Endothelial cell of umbilical vein (primary cell): ENCODE measurements around the gene SMG5. TPM values are rescaled to one million over a fixed set of nuclear protein-coding genes. Genes with fewer than 3 reads are reported as not detected.

ENCODE experiments used
- BruUV-seq: library from RNA; stranded (reverse); fragments of 400-500 nt; replicated peaks from 2 replicates; lab custom pipeline; 2021; lab: Mats Ljungman, UMichigan
- CTCF ChIA-PET: fragments of 300-600, 350-600 bp; sonication (Branson Sonifier 250); formaldehyde crosslinking; loops from one replicate; lab custom pipeline; 2021; ENCODE audit warnings: antibody characterized with exemption, inconsistent platforms; lab: Charles Lee
- POLR2A ChIA-PET: fragments of 300-600, 350-600 bp; sonication (Branson Sonifier 250); formaldehyde crosslinking; loops from one replicate; lab custom pipeline; 2021; ENCODE audit warnings: antibody characterized with exemption, inconsistent platforms; lab: Charles Lee
- DNase-seq: peaks from one replicate; pipeline ENCODE4 v3.0.0-alpha.2; 2011; ENCODE audit warnings: low read depth, low spot score
- FAIRE-seq: peaks from 2 replicates; lab custom pipeline; 2011; peaks lifted over from hg19 to GRCh38; lab: Jason Lieb, UNC
- H2AFZ ChIP-seq: 2 replicates; pipeline ENCODE4 v1.6.0; 2012; ENCODE audit warnings: low read depth, low read length, control low read depth, inconsistent platforms
- H3K27ac ChIP-seq: 2 replicates; pipeline ENCODE4 v1.5.1; 2011; ENCODE audit warnings: low read depth, mild to moderate bottlenecking, control low read depth, low read length, moderate library complexity; ENCODE audit not compliant: insufficient read depth
- H3K27me3 ChIP-seq, 2 experiments: 2 replicates each; pipeline versions ENCODE4 v1.6.0 to v1.6.1; 2011; ENCODE audit warnings: low read length in 2 of 2, mixed read lengths in 1 of 2; ENCODE audit not compliant: control insufficient read depth in 2 of 2, insufficient read depth in 2 of 2
- H3K36me3 ChIP-seq, 2 experiments: 2 replicates in 1 of 2; 3 replicates in 1 of 2; pipeline ENCODE4 v1.5.1; 2011; ENCODE audit warnings: low read length in 2 of 2, mild to moderate bottlenecking in 1 of 2, moderate library complexity in 1 of 2; ENCODE audit not compliant: control insufficient read depth in 2 of 2, insufficient read depth in 2 of 2; ENCODE audit errors: extremely low read depth in 1 of 2
- H3K4me1 ChIP-seq: 3 replicates; pipeline ENCODE4 v1.5.1; 2011; ENCODE audit warnings: mild to moderate bottlenecking, low read length; ENCODE audit not compliant: control insufficient read depth, insufficient read depth; ENCODE audit errors: extremely low read depth
- H3K4me2 ChIP-seq: 2 replicates; pipeline ENCODE4 v1.6.1; 2011; ENCODE audit warnings: low read length, control low read depth, mixed read lengths; ENCODE audit not compliant: insufficient read depth
- H3K4me3 ChIP-seq, 3 experiments: fragments of 200-600 bp in 1 of 3; sonication (generic), shearing (Covaris generic) in 1 of 3; replicated peaks in 1 of 3; 2 replicates each; pipeline ENCODE4 v1.5.1; 2011 to 2016; ENCODE audit warnings: control low read depth in 3 of 3, low read length in 3 of 3, mild to moderate bottlenecking in 2 of 3, inconsistent platforms in 1 of 3, low read depth in 1 of 3, moderate library complexity in 1 of 3; ENCODE audit not compliant: insufficient read depth in 1 of 3
- H3K79me2 ChIP-seq: 2 replicates; pipeline ENCODE4 v1.6.0; 2012; ENCODE audit warnings: low read length, inconsistent platforms; ENCODE audit not compliant: control insufficient read depth, insufficient read depth
- H3K9ac ChIP-seq: replicated peaks from 2 replicates; pipeline ENCODE3; 2011; ENCODE audit warnings: low read length, control low read depth; ENCODE audit not compliant: insufficient read depth; ENCODE audit errors: extremely low read depth
- H3K9me1 ChIP-seq: replicated peaks from 3 replicates; pipeline ENCODE4 v1.6.0; 2011; ENCODE audit warnings: mild to moderate bottlenecking, low read length; ENCODE audit not compliant: control insufficient read depth, insufficient read depth; ENCODE audit errors: extremely low read depth
- H3K9me3 ChIP-seq: replicated peaks from 2 replicates; pipeline ENCODE4 v1.5.1; 2012; ENCODE audit warnings: low read length, inconsistent platforms; ENCODE audit not compliant: control insufficient read depth, insufficient read depth
- H4K20me1 ChIP-seq: replicated peaks from 2 replicates; pipeline ENCODE3; 2011; ENCODE audit warnings: mild to moderate bottlenecking, low read length; ENCODE audit not compliant: control insufficient read depth, insufficient read depth; ENCODE audit errors: extremely low read depth
- EZH2 ChIP-seq: IDR thresholded peaks from 2 replicates; pipeline ENCODE4 v1.6.1; 2012; ENCODE audit warnings: borderline replicate concordance, low read depth, mild to moderate bottlenecking, moderate library complexity, low read length, inconsistent platforms; ENCODE audit not compliant: severe bottlenecking
- FOS ChIP-seq: IDR thresholded peaks from 2 replicates; pipeline ENCODE4 v1.6.1; 2011; ENCODE audit warnings: mild to moderate bottlenecking, low read length, moderate library complexity, borderline replicate concordance; ENCODE audit not compliant: insufficient read depth
- GATA2 ChIP-seq: IDR thresholded peaks from 2 replicates; pipeline ENCODE4 v1.7.0; 2011; ENCODE audit warnings: low read depth, mild to moderate bottlenecking, moderate library complexity, mixed read lengths, low read length; ENCODE audit not compliant: insufficient read length, insufficient read depth
- JUN ChIP-seq: IDR thresholded peaks from 2 replicates; pipeline ENCODE4 v1.6.1; 2011; ENCODE audit warnings: borderline replicate concordance, low read depth; ENCODE audit not compliant: insufficient read length, insufficient read depth
- MAX ChIP-seq: IDR thresholded peaks from 2 replicates; pipeline ENCODE4 v1.6.1; 2011; ENCODE audit not compliant: insufficient read depth, insufficient read length
- MYC ChIP-seq: IDR thresholded peaks from one replicate; pipeline ENCODE4 v1.6.1; 2011; ENCODE audit warnings: mild to moderate bottlenecking, low read depth, low read length
- POLR2A ChIP-seq: IDR thresholded peaks from 2 replicates; pipeline ENCODE4 v1.6.1; 2012; ENCODE audit warnings: low read depth, mild to moderate bottlenecking, control low read depth, low read length
- POLR2AphosphoS5 ChIP-seq: IDR thresholded peaks from 2 replicates; pipeline ENCODE4 v1.6.1; 2012; ENCODE audit warnings: low read depth, mild to moderate bottlenecking, control low read depth, low read length, moderate library complexity; ENCODE audit not compliant: insufficient read depth
- dilution Hi-C: fragments of 300-500 bp; cut with MboI; formaldehyde crosslinking; loops from one replicate; pipeline ENCODE4 v1.15.0; 2019; ENCODE audit warnings: low sequenced_read_pairs; ENCODE audit not compliant: extremely low pct_ligation_motif_present
- intact Hi-C: fragments of 100-400 bp; cut with micrococcal nuclease; formaldehyde crosslinking; loops from one replicate; pipeline ENCODE4 v1.10.0; 2022
- polyA plus RNA-seq, 4 experiments: library from polyadenylated mRNA; depleted of rRNA in 3 of 4; stranded (reverse) in 3 of 4; unstranded in 1 of 4; fragments of >200 nt; gene quantifications; 2 replicates each; pipeline versions ENCODE4 v1.2.1 to v1.2.3, GENCODE V29; 2011 to 2012; ENCODE audit warnings: missing spikeins in 1 of 4
- total RNA-seq: library from RNA; stranded (reverse); gene quantifications from 2 replicates; pipeline ENCODE4 v1.2.3, GENCODE V29; 2021
- TF ChIP-seq, protein P1 (sequence below), 2 donors: IDR thresholded peaks; 1 replicate in 1 of 2; 2 replicates in 1 of 2; pipeline ENCODE4 v1.5.1; 2011; ENCODE audit warnings: low read length in 2 of 2, mild to moderate bottlenecking in 2 of 2, moderate library complexity in 2 of 2, control low read depth in 1 of 2, inconsistent platforms in 1 of 2, low read depth in 1 of 2; ENCODE audit not compliant: insufficient read depth in 1 of 2; ENCODE audit errors: extremely low read depth in 1 of 2

SMG5 gene
- total and polyA plus RNA-seq, 2 donors (not counting 3 experiments of a cell fraction or from before 2014, with no cell fraction given): 37.4 to 82.6 TPM

GRCh38 chr1:156257711-156258110, 24.9 kb downstream of the SMG5 start:
- Histone ChIP-seq H3K4me1 (no peaks in the 10 kb centered on the region), H2AFZ (no peak overlapping the region), H3K79me2 (no peaks in the 10 kb centered on the region), H3K4me2 (no peak overlapping the region), H4K20me1 (no peaks in the 10 kb centered on the region), H3K27me3 (no peaks in the 10 kb centered on the region), H3K27ac (no peak overlapping the region), H3K4me3 (no peak overlapping the region), H3K36me3 (peaks cover 24 to 67% of the 10 kb centered on the region in 2 experiments), H3K9me3 (no peaks in the 10 kb centered on the region), H3K9ac (no peak overlapping the region), H3K9me1 (no peaks in the 10 kb centered on the region)
- ChIA-PET CTCF (interaction anchor here (1.0 to 1.6 kb wide), 5 partner anchors 14 to 112 kb away, joined by 3 to 4 read pairs (median 3); partner anchors contain the start of gene SMG5), POLR2A (no interaction called here)
- intact Hi-C loops: no loop called here
- DNase-seq (no peak), FAIRE-seq (no peak)
- dilution Hi-C loops: no loop called here
- TF ChIP-seq POLR2AphosphoS5 (no peak), FOS (no peak), POLR2A (no peak), EZH2 (no peak), GATA2 (no peak), MYC (no peak), MAX (no peak), JUN (no peak)
- TF ChIP-seq, protein P1, sequence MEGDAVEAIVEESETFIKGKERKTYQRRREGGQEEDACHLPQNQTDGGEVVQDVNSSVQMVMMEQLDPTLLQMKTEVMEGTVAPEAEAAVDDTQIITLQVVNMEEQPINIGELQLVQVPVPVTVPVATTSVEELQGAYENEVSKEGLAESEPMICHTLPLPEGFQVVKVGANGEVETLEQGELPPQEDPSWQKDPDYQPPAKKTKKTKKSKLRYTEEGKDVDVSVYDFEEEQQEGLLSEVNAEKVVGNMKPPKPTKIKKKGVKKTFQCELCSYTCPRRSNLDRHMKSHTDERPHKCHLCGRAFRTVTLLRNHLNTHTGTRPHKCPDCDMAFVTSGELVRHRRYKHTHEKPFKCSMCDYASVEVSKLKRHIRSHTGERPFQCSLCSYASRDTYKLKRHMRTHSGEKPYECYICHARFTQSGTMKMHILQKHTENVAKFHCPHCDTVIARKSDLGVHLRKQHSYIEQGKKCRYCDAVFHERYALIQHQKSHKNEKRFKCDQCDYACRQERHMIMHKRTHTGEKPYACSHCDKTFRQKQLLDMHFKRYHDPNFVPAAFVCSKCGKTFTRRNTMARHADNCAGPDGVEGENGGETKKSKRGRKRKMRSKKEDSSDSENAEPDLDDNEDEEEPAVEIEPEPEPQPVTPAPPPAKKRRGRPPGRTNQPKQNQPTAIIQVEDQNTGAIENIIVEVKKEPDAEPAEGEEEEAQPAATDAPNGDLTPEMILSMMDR (IDR thresholded peaks at IDR 0.05; ENCODE audit: extremely low read depth in 1 of 2, insufficient read depth in 1 of 2, low read depth in 1 of 2, low read length in 2 of 2): no peak
- no TSS peak for BruUV-seq
